Left ventricle myocardium superior (tissue), 1 donor: ENCODE measurements around the gene RPP14. TPM values are rescaled to one million over a fixed set of nuclear protein-coding genes. Genes with fewer than 3 reads are reported as not detected.
"Not testable (repeated sequence)": the region's sequence is repeated elsewhere in the genome, so short reads cannot be mapped to it uniquely, and the experiment has no call there.

Source experiments
- ATAC-seq: fragments of 200-7000 bp; cut with Tn5 transposase; one replicate; pipeline ENCODE4 v1.9.1; 2020; ENCODE audit warnings: mild to moderate bottlenecking, moderate library complexity
- DNase-seq: peaks from one replicate; pipeline ENCODE4 v3.0.0-alpha.2; 2020
- intact Hi-C: fragments of 100-400 bp; cut with micrococcal nuclease; formaldehyde crosslinking; loops from one replicate; pipeline ENCODE4 v1.11.0; 2022
- total RNA-seq: library from RNA; stranded (reverse); fragmentation: NEBNext Ultra II Directional; extraction: Animal tissue kit (Norgen Biotek cat#: 25700); gene quantifications from one replicate; pipeline ENCODE4 v1.2.1, GENCODE V29; 2021
- donor health status: DM: no; HTN: yes; CAD: no; lungs with severe emphysema.

RPP14 gene
- total RNA-seq, 1 donor from 2014 or later = 25.0 TPM

DNA sequence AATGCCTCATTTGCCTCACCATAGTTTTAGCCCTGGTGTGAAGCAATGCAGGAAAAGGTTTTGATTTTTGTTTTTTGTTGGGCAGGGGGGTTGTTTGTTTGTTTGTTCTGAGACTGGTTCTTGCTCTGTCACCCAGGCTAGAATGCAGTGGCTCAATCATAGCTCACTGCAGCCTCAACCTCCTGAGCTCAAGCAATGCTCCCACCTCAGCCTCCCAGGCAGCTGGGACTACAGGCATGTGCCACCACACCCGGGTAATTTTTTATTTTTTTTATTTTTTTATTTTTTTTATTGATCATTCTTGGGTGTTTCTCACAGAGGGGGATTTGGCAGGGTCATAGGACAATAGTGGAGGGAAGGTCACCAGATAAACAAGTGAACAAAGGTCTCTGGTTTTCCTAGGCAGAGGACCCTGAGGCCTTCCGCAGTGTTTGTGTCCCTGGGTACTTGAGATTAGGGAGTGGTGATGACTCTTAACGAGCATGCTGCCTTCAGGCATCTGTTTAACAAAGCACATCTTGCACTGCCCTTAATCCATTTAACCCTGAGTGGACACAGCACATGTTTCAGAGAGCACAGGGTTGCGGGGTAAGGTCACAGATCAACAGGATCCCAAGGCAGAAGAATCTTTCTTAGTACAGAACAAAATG lies 17.0 kb upstream of the RPP14 start:
- ATAC-seq, DNase-seq, intact Hi-C loops: not testable (repeated sequence)

DNA sequence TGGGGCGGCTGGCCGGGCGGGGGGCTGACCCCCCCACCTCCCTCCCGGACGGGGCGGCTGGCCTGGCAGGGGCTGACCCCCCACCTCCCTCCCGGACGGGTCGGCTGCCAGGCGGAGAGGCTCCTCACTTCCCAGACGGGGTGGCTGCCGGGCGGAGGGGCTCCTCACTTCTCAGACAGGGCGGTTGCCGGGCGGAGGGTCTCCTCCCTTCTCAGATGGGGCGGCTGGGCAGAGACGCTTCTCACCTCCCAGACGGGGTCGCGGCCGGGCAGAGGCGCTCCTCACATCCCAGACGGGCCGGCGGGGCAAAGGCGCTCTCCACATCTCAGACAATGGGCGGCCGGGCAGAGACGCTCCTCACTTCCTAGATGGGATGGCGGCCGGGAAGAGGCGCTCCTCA lies 15.6 kb upstream of the RPP14 start:
- ATAC-seq, DNase-seq, intact Hi-C loops: not testable (repeated sequence)

GRCh38 chr3:58291671-58292338 lies 14.2 kb upstream of the RPP14 start:
- intact Hi-C loops = no loop called here
- no peak for ATAC-seq
- DNase-seq = no peak

DNA sequence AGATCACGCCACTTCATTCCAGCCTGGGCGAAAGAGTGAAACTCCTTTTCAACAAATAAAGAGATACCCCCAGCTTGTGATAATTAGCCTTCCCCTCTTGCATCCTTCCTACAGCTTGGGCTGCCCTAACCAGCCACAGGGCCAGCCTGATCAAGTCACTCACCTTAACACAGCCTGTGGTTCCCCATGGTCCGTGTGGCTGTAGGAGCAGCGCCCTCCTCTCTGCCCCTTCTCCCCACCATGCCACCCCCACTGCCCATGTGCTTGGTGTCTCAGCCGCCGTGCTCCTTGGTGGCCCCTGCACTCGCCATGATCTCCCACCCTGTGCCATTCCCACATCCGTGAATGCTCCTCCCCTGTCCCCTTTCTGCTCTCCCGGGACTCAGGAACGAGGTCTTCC lies 13.2 kb upstream of the RPP14 start:
- ATAC-seq (no peak), DNase-seq (no peak)
- intact Hi-C loops = no loop called here

DNA sequence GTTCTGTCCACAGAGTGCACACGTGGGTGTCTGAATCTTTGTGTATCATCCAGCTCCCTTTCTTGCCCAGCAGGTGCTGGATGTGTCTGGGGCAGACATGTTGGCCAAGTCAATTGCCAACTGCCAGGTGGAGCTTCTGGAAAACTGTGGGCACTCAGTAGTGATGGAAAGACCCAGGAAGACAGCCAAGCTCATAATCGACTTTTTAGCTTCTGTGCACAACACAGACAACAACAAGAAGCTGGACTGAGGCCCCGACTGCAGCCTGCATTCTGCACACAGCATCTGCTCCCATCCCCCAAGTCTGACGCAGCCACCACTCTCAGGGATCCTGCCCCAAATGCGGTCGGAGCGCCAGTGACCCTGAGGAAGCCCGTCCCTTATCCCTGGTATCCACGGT lies 12.5 kb upstream of the RPP14 start:
- no peak for ATAC-seq
- intact Hi-C loops = no loop called here

DNA sequence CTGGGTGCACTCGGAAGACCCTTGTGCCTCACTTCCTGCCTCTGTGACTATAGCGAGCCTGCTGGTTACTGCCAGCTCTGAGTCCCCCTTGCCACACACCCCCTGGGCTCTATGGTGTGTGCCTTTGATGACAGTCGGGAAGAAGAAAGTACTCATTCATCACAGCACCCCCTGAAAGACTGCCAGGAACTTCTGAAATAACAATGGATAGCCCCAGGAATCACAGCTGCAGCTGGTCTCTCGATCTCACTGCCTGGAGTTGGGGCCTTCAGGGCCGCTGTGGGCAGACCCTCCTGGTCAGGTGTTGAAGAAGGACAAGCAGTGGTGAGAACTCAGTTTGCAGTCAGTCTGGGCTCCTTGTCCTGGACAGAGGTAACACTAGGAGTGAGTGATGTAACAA lies 9.8 kb upstream of the RPP14 start:
- intact Hi-C loops = loop anchor here (5.0 kb wide), 1 partner anchor 109 kb away; no protein-coding TSS in a partner anchor
- ATAC-seq (no peak), DNase-seq (no peak)

More for the DNA sequence above, 12.5 kb upstream of the RPP14 start:
- no peak for DNase-seq

- ATAC-seq = peak; percentile 25
- intact Hi-C loops = loop anchor here (5.0 kb wide), 1 partner anchor 110 kb away; no protein-coding TSS in a partner anchor
- DNase-seq = no peak
Observed at GRCh38 chr3:58296843-58297242, 9.2 kb upstream of the RPP14 start.

DNA sequence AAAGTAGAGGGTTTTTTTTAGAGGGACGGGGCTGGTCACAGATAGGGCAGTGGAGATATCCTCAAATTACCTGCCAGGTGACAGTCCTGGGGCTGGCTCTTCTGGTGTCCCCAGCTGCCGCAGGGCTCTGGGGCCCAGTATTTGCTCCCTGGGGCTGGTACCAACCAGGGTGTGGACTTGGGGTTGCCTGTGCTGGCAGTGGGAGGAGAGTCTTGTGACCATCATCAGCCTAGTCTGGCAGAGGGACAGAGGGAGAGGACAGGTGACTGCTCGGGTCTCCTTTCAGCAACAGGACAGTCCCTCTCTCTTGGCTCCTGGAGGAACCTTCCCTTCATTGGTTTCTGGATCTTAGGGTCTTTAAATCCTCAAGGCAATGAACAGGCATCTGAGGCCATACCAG lies 7.9 kb upstream of the RPP14 start:
- ATAC-seq = peak; percentile 44
- no peak for DNase-seq
- intact Hi-C loops = loop anchor here (5.0 kb wide), 1 partner anchor 111 kb away; no protein-coding TSS in a partner anchor

GRCh38 chr3:58299075-58299474 lies 7.0 kb upstream of the RPP14 start:
- DNase-seq (no peak), ATAC-seq (no peak)
- intact Hi-C loops = loop anchor here (5.0 kb wide), 1 partner anchor 112 kb away; no protein-coding TSS in a partner anchor

- intact Hi-C loops = loop anchor here (5.0 to 10.0 kb wide), 2 partner anchors 113 to 195 kb away; partner anchors contain the start of gene KCTD6
- ATAC-seq = no peak
- no peak for DNase-seq
Observed at GRCh38 chr3:58299839-58300516, 6.1 kb upstream of the RPP14 start.

- ATAC-seq (no peak), DNase-seq (no peak)
- intact Hi-C loops = loop anchor here (10.0 kb wide), 1 partner anchor 187 kb away; the partner anchor contains the start of gene KCTD6
Observed at GRCh38 chr3:58307639-58308215, 1.7 kb downstream of the RPP14 start.

DNA sequence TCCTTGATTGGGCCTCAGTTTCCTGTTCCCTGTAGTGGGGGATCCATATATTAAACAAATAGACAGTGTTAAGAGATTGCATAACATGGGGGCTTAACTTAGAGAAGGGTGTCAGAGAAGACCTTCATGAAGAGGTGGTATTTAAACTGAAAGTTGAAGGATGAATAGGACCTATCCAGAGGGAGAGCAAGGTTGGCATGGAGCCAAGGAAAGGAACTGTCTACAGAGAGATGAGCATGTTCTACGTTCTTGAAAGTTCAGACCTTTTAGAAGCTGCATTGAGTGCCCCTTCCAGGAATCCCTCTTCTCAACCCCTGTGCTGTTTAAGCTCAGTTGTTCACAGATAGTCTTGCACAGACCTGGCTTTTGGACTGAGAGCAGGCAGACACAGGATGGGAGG lies 2.7 kb downstream of the RPP14 start:
- DNase-seq = no peak
- intact Hi-C loops = loop anchor here (10.0 kb wide), 1 partner anchor 186 kb away; the partner anchor contains the start of gene KCTD6
- no peak for ATAC-seq

- ATAC-seq (no peak), DNase-seq (no peak)
- intact Hi-C loops = no loop called here
Observed at GRCh38 chr3:58317811-58318210, 11.8 kb downstream of the RPP14 start.

DNA sequence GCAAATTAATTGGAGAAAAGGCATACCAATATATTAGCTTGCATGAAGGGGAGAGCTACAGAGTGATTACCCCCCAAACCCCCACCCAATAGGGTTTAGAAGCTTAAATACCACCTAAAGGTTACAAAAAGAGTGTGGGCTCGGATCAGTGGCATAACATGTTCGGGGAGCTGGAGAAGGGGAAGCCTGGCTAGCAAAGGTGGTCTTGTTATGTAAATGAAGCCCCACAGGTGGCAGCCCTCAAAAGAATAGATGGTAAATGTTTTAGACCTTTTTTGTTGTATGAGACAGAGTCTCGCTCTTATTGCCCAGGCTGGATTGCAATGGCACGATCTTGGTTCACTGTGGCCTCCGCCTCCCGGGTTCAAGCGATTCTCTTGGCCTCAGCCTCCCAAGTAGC lies 15.7 kb downstream of the RPP14 start:
- DNase-seq = no peak
- intact Hi-C loops = no loop called here
- no peak for ATAC-seq

DNA sequence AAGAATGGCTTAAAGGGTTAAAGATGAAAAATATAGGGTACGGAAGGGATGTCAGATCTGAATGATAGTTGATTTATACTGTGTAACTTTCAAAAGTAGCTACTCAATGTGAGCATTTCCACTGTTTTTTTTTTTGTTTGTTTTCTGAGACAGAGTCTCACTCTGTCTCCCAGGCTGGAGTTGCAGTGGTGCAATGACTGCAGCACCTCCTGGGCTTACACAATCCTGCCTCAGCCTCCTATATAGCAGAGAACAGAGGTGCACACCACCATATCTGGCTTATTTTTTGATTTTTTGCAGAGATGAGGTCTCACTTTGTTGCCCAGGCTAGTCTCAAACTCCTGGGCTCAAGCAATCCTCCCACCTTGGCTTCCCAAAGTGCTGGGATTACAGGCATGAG lies 16.7 kb downstream of the RPP14 start:
- ATAC-seq (no peak), DNase-seq (no peak)
- intact Hi-C loops = no loop called here

- ATAC-seq (no peak), DNase-seq (no peak)
- intact Hi-C loops = no loop called here
Observed at GRCh38 chr3:58323529-58324390, 17.7 kb downstream of the RPP14 start.

DNA sequence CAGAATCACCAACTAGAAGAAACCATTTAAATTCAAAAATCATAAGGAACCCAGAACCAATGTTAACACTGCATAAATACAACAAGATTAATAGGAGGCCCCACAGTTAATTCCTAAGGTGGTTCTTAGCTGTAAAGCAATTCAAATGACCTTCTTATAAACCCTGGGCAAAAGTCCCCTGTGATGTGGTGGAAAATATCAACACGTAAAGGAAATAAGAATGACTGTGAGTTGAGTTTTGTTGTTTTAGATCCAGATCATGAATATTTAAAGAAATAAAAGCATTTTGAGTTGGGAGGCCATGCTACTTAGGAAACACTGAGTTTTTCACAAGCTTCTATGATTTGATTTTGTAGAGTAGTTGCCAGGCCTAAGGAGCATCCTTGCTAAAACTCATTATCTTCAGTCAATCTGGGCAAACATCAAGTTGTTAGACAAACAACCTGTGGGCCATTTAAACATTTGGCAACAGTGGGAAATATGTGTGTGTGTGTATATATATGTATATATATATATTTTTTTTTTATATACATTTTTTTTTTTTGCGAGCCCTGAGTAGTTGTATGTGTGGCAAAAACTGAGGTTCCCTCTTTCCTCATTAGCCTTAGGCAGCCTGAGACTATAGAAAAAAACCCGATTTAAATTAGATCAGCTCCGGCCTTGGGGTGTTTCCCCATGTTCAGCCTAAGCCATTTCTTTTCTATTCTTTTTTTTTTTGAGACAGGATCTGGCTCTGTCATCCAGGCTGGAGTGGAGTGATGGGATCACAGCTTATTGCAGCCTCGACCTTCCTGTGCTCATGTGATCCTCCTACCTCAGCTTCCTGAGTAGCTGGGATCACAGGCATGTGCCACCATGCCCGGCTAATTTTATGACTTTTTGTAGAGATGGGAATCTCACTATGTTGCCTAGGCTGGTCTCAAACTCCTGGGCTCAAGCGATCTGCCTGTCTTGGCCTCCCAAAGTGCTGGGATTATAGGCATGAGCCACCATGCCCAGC lies 18.6 kb downstream of the RPP14 start:
- DNase-seq (no peak), ATAC-seq (no peak)
- intact Hi-C loops = loop anchor here (5.0 kb wide), 1 partner anchor 88 kb away; no protein-coding TSS in a partner anchor
